Tibial artery (tissue), 4 donors: Measurements from ENCODE around the gene GRID2.

Experiments used
- DNase-seq, 2 donors: peaks; one replicate each; pipeline ENCODE4 v3.0.0-alpha.2; 2019
- H3K27ac ChIP-seq, 2 donors: fragments of 200-600 bp; sonication (generic) in 1 of 2; 1 replicate in 1 of 2; 2 replicates in 1 of 2; pipeline ENCODE4 v1.5.1; 2018 to 2019; ENCODE audit warnings: mild to moderate bottlenecking in 1 of 2
- H3K27me3 ChIP-seq, 2 donors: fragments of 200-600 bp; sonication (generic) in 1 of 2; one replicate each; pipeline versions ENCODE4 v1.5.1 to v1.6.0; 2016 to 2019
- H3K36me3 ChIP-seq, 3 donors: fragments of 200-600 bp; sonication (generic) in 2 of 3; one replicate each; pipeline ENCODE4 v1.5.1; 2016 to 2019; ENCODE audit warnings: mild to moderate bottlenecking in 2 of 3
- H3K4me1 ChIP-seq, 4 donors: fragments of 200-600 bp; sonication (generic) in 2 of 4; 1 replicate in 3 of 4; 2 replicates in 1 of 4; pipeline ENCODE4 v1.5.1; 2016 to 2019
- H3K4me3 ChIP-seq, 2 donors: fragments of 200-600 bp; sonication (generic) in 1 of 2; 1 replicate in 1 of 2; 2 replicates in 1 of 2; pipeline ENCODE4 v1.5.1; 2018 to 2019; ENCODE audit warnings: mild to moderate bottlenecking in 2 of 2
- H3K9me3 ChIP-seq, 3 donors: fragments of 200-600 bp; sonication (generic) in 1 of 3; one replicate each; pipeline ENCODE4 v1.5.1; 2016 to 2019
- intact Hi-C: fragments of 100-400 bp; cut with DNase I; formaldehyde crosslinking; loops from one replicate; pipeline ENCODE4 v1.15.0; 2023; ENCODE audit warnings: low total_unique reads
- TF ChIP-seq, protein P1 (sequence below), 2 experiments: fragments of 200-600 bp in 1 of 2; fragments of 450-650 bp in 1 of 2; IDR thresholded peaks; one replicate each; pipeline ENCODE4 v1.5.1; 2017 to 2019; ENCODE audit warnings: antibody characterized with exemption in 2 of 2, mild to moderate bottlenecking in 1 of 2, moderate library complexity in 1 of 2

GRID2 gene

GRCh38 chr4:92261256-92261655 is 42.5 kb upstream of the GRID2 start:
- Histone ChIP-seq H3K4me3 (no peak overlapping the region), H3K27ac (no peak overlapping the region), H3K27me3 (no peaks in the 10 kb centered on the region), H3K9me3 (no peaks in the 10 kb centered on the region), H3K4me1 (peaks cover 0 to 7% (median 0%) of the 10 kb centered on the region in 4 donors), H3K36me3 (no peaks in the 10 kb centered on the region)
- intact Hi-C loops: no loop called here
- DNase-seq: no peak
- TF ChIP-seq, protein P1, sequence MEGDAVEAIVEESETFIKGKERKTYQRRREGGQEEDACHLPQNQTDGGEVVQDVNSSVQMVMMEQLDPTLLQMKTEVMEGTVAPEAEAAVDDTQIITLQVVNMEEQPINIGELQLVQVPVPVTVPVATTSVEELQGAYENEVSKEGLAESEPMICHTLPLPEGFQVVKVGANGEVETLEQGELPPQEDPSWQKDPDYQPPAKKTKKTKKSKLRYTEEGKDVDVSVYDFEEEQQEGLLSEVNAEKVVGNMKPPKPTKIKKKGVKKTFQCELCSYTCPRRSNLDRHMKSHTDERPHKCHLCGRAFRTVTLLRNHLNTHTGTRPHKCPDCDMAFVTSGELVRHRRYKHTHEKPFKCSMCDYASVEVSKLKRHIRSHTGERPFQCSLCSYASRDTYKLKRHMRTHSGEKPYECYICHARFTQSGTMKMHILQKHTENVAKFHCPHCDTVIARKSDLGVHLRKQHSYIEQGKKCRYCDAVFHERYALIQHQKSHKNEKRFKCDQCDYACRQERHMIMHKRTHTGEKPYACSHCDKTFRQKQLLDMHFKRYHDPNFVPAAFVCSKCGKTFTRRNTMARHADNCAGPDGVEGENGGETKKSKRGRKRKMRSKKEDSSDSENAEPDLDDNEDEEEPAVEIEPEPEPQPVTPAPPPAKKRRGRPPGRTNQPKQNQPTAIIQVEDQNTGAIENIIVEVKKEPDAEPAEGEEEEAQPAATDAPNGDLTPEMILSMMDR (IDR thresholded peaks at IDR 0.05): no peak

GRCh38 chr4:92262371-92262770 is 41.4 kb upstream of the GRID2 start:
- TF ChIP-seq, protein P1 (IDR thresholded peaks at IDR 0.05): no peak
- Histone ChIP-seq H3K27ac (no peak overlapping the region), H3K4me3 (no peak overlapping the region), H3K36me3 (no peaks in the 10 kb centered on the region), H3K4me1 (peaks cover 0 to 7% (median 0%) of the 10 kb centered on the region in 4 donors), H3K9me3 (no peaks in the 10 kb centered on the region), H3K27me3 (no peaks in the 10 kb centered on the region)
- no peak for DNase-seq
- intact Hi-C loops: no loop called here

DNA sequence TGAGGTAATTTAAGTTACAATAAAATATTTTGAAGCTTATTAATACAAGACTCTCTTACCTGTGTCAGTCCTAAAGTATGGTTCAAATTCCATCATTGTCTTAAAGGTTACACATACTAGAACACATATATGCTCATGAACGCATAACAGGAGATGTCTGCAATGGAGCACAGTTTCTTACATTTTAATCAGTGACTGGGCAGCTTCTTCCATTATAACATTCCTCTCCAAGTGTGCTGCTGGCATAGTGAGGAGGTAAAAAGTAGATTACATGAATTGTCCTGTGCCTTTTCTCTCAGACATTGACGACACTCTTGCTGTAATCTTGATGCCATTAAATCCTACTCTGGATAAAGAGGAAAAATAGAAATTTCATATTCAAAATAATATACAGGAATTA is 40.8 kb upstream of the GRID2 start:
- Histone ChIP-seq H3K9me3 (no peaks in the 10 kb centered on the region), H3K27me3 (no peaks in the 10 kb centered on the region), H3K27ac (no peak overlapping the region), H3K4me1 (peaks cover 0 to 7% (median 0%) of the 10 kb centered on the region in 4 donors), H3K36me3 (no peaks in the 10 kb centered on the region), H3K4me3 (no peak overlapping the region)
- no peak for DNase-seq
- intact Hi-C loops: no loop called here
- TF ChIP-seq, protein P1 (IDR thresholded peaks at IDR 0.05): no peak

GRCh38 chr4:92263575-92263974 is 40.2 kb upstream of the GRID2 start:
- Histone ChIP-seq H3K27me3 (no peaks in the 10 kb centered on the region), H3K4me3 (no peak overlapping the region), H3K4me1 (peaks cover 0 to 7% (median 0%) of the 10 kb centered on the region in 4 donors), H3K27ac (no peak overlapping the region), H3K36me3 (no peaks in the 10 kb centered on the region), H3K9me3 (no peaks in the 10 kb centered on the region)
- intact Hi-C loops: no loop called here
- TF ChIP-seq, protein P1 (IDR thresholded peaks at IDR 0.05): no peak
- no peak for DNase-seq

GRCh38 chr4:92264163-92264562 is 39.6 kb upstream of the GRID2 start:
- no peaks in the 10 kb centered on the region for H3K9me3 ChIP-seq
- no peak overlapping the region for H3K27ac ChIP-seq
- no peaks in the 10 kb centered on the region for H3K27me3 ChIP-seq
- no peaks in the 10 kb centered on the region for H3K36me3 ChIP-seq
- DNase-seq: no peak
- intact Hi-C loops: no loop called here
- H3K4me3 ChIP-seq: no peak overlapping the region
- H3K4me1 ChIP-seq: peaks cover 0 to 7% (median 0%) of the 10 kb centered on the region in 4 donors
- TF ChIP-seq, protein P1 (IDR thresholded peaks at IDR 0.05): no peak

GRCh38 chr4:92265021-92265420 is 38.7 kb upstream of the GRID2 start:
- peaks cover 0 to 7% (median 0%) of the 10 kb centered on the region in 4 donors for H3K4me1 ChIP-seq
- intact Hi-C loops: no loop called here
- no peaks in the 10 kb centered on the region for H3K9me3 ChIP-seq
- DNase-seq: no peak
- TF ChIP-seq, protein P1 (IDR thresholded peaks at IDR 0.05): no peak
- no peaks in the 10 kb centered on the region for H3K36me3 ChIP-seq
- H3K27ac ChIP-seq: no peak overlapping the region
- no peak overlapping the region for H3K4me3 ChIP-seq
- H3K27me3 ChIP-seq: no peaks in the 10 kb centered on the region
